ENCODE results near the gene CYP19A1.
A peak's percentile ranks its signal among the peaks of the same experiment; 100 is the strongest.

GRCh38 chr15:51162865-51163762, 175.3 kb downstream of the CYP19A1 start:
- TF ChIP-seq GABPA (IDR thresholded peaks at IDR 0.05; ENCODE audit: borderline replicate concordance, insufficient read depth, low read length) = no peak
- no peak for TF ChIP-seq EZH2 (IDR thresholded peaks at IDR 0.05; ENCODE audit: low read depth, low read length, severe bottlenecking)
- TF ChIP-seq CTCF (IDR thresholded peaks at IDR 0.05; ENCODE audit: control extremely low read depth in 1 of 3, insufficient read depth in 1 of 3, low read depth in 1 of 3, low read length in 3 of 3) = peak; percentile 84 to 88 (median 87)
- TF ChIP-seq JUN (IDR thresholded peaks at IDR 0.05; ENCODE audit: low read depth, low read length) = no peak
- TF ChIP-seq MAFK (IDR thresholded peaks at IDR 0.05; ENCODE audit: low read depth, low read length) = no peak
- TF ChIP-seq SP1 (IDR thresholded peaks at IDR 0.05; ENCODE audit: low read depth, low read length) = no peak
- no peak for TF ChIP-seq SUZ12 (IDR thresholded peaks at IDR 0.05; ENCODE audit: low read length)
- TF ChIP-seq POLR2AphosphoS5 (IDR thresholded peaks at IDR 0.05; ENCODE audit: low read depth, low read length) = no peak
- no peak for TF ChIP-seq POLR2A (IDR thresholded peaks at IDR 0.05; ENCODE audit: control extremely low read depth in 1 of 2, low read depth in 2 of 2, low read length in 2 of 2)
- TF ChIP-seq SIN3A (conservative IDR thresholded peaks at IDR 0.05 in 1 of 2, IDR thresholded peaks at IDR 0.05 in 1 of 2; ENCODE audit: low read depth in 1 of 2, low read length in 2 of 2) = no peak
- no peak for TF ChIP-seq YY1 (IDR thresholded peaks at IDR 0.05; ENCODE audit: low read depth, low read length)
